NCI-H748 (cell line): Measurements from ENCODE around the gene SLC6A3.
A peak's percentile ranks its signal among the peaks of the same experiment; 100 is the strongest.

ENCODE experiments used
- DNase-seq: peaks from one replicate; lab custom pipeline; 2025; ENCODE audit not compliant: unreplicated experiment; lab: John Stamatoyannopoulos, UW

SLC6A3 gene

DNA sequence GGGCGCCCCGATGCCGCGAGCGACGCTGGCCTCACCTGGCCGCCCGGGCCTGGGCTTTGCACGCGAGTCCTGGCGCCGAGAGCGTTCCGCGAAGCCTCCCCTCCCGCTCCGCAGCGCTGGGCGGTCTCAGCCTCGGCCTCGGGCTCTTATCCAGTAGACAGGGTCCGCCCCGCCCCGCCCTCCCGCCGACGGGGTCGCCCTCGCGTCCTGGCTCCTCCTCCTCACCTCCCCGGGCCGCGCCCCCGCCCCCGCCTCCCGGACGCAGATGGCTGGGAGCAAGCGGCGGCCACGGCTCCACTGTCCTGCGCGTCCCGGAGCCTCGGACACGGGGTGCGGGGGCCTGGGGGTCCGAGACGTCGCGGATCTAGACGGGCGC lies at the start of gene SLC6A3:
Gene SLC6A3 (minus strand): TSS at position 128 of the 376 bp plus-strand sequence. CDS start 2,243 bp downstream, outside the sequence.
- peak; percentile 91 for DNase-seq

DNA sequence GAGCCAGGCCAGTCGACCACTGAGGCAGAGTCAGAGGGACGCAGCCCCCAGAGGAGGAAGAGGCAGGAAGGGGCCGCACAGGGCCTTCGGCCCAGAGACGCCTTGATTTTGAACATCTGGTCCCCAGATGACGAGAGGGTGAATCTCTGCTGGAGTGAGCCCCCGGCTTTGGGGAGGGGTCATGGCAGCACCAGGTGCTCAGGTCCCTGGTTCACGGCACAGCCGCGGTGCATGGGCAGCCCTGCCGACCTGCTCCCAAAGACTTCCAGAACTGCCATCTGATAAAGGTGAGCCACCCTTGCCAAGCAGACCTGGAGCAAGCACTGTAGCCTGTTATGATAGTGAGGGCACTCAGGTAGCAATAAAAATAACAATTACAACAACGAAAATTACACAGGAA lies 48.7 kb upstream of the SLC6A3 start:
- DNase-seq = no peak

DNA sequence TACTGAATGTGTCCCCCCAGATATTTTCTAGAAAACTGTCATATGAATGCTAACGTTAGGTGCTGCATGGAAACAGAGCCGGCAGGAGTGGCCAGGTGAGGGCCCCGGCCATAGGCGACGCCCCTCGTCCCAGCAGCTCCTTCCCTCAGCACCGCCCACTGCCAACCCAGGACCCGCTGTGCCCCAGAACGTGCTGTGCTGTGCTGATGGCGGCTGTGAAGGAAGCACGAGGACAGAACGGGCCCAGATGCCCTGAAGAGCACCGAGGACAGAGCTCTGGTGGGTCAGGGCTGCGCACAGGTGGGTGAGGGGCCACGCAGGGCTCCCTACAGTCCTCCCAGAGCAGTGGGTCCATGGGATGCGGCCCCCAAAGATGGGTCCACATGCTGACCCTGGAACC lies 48.2 kb upstream of the SLC6A3 start:
- no peak for DNase-seq

DNA sequence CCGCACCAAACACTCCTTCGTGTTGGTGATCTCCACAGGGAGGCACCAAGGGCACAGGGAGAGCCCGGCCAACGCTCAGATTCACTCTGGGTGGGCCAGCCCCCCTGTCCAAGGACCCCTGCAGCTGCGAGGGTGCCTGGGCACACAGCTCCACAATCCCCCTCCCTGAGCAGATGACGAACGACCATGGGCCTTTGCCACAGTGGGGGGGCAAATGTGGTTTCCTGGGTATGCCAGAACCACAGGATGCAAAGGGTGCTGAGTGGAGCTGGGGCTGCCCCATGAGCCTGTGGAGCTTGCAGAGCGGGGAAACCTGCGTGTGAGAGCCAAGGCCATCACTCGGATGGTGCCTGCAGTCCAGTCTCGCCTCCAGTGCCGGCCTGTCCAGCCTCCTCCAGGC lies 47.5 kb upstream of the SLC6A3 start:
- no peak for DNase-seq

DNA sequence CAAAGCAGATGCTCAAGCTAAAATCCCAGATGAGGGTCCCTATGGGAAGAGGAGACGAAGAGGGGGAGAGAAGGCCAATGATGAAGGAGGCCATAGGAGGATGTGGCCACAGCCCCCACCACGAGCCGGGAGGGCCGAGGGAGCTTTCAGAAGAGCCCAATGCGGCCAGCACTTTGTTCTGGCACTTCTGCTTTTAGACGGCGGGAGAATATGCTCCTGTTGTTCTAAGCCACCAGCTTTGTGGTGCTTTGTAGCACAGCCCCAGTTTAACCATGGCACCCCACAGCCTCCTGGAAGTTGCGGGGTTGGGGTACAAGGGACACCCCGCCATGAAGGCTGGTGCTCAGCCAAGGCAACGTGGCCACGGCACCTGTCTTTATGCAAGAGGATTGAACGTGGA lies 45.1 kb upstream of the SLC6A3 start:
- no peak for DNase-seq

DNA sequence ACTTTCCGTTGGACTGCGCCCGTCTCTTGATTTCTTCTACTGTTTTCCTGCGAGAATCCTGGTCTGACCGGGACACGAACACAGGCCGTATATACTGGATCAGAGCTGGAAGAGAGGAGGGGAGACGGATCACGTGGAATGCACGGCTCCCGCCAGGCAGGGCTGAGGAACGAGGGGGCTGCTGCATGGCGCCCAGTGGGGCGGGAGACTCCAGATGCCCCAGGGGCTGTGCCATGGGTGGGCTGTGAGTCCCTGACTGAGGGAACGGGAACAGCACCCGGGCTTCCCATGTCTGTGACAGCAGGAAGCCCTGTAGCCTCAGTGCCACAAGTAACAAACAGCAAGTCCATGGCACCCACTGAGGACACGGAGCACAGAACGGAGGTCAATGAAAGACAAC lies 44.5 kb upstream of the SLC6A3 start:
- no peak for DNase-seq

DNA sequence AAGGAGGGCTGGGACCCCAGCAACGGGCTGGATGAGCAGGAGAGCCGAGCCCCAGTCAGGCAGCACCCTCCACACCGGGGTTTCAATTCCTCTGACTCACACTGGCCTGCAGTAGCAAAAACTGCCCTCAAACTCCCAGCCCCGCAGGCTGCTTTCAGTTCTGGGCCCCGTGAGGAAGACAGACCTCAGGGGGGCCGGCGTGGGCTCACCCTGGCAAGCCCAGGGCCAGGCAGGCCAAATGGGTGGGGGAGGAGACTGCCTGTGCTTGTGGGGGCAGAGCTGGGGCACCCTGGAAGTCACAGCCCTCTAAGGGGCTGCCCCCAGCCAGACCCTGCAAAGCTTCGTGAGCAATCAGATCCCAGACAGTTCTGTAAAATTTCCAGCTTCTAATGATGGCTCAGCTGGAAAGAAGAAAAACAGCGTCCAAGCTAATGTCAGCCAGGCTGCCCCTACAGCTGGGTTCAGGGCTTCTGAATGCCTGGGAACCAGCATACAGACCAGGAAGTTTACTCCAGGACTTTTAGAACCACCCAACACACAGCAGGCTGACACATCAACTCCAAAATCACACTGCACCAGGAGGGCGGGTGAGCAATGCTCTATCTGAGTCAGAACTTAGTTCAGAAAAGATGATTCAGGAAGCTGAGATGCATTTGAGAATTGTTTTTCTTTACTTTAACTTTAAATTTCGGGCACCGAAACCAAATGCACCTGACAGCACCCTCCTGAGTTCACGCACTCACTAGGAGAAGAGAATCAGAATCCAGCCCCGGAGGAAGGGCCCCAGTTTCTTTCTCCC lies 43.8 kb upstream of the SLC6A3 start:
- DNase-seq = no peak

DNA sequence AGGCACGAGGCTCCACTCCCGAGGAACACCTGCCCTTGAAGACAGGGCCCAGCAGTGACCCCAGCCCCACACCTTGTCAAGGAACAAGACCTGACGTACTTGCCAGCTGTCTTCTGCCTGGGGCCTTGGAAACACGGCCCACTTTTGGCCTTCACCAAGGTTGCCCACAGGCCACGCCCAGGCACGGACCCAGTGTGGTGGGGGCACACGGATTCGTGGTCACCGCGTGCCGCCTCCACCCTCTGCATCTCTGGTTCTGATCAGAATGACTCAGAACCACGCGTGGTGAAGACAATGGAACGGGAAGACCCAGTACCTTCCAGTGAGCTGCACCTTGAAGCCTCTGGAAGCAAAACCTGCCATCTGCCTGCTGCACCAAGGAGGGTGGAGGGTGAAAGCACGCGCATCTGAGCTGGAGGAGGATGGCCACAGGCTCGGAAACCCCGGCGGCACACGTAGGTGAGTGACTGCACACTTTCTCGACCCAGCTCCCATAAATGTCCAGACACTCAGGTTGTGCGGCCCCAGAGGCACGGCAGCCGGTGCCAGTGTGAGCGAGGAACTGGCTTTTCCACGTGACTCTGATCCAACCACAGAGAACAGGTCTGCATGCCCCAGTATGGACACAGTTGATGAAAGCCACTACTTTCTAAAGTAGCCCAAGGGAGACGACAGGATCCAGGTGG lies 42.0 kb upstream of the SLC6A3 start:
- DNase-seq = no peak

DNA sequence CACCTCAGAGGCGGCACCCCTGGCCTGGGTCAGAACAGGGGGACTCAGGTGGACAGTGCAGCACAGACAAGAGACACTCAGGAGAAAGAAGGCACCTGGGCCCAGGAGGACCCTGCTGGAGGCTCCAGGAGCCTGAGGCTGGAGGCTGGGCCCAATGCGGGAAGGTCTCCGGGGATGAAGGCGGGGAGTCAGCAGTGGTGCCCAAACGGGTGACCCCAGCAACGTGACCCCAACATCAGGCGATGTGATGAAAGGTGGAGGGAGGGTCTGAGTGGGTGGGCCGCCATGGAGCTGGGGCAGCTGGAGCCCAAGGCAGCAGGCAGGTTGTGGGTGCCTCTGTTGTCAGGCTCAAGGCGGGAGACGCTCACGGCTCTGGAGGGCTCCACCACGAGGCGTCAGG lies 41.0 kb upstream of the SLC6A3 start:
- DNase-seq = no peak

DNA sequence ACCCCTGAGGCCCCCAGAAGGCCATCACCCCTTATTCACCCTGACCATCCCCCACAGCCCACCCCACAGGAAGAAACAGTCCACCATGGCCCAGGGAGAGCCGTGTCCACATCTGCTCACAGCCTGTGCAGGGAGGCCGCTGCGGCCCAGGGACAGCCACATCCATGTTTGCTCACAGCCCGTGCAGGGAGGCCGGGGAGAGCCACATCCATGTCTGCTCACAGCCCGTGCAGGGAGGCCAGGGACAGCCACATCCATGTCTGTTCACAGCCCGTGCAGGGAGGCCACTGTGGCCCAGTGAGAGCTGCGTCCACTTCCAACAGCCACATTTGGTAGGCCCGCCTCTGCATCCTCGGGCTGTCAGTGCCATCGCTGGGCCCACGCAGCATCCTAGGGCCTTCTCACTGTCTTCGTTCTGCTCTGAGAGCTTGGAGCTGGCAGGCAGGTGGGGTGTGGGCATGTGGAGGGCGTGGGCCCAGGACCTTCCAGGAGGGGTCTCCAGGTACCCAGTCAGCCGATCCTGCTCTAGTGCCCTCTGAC lies 40.4 kb upstream of the SLC6A3 start:
- no peak for DNase-seq

DNA sequence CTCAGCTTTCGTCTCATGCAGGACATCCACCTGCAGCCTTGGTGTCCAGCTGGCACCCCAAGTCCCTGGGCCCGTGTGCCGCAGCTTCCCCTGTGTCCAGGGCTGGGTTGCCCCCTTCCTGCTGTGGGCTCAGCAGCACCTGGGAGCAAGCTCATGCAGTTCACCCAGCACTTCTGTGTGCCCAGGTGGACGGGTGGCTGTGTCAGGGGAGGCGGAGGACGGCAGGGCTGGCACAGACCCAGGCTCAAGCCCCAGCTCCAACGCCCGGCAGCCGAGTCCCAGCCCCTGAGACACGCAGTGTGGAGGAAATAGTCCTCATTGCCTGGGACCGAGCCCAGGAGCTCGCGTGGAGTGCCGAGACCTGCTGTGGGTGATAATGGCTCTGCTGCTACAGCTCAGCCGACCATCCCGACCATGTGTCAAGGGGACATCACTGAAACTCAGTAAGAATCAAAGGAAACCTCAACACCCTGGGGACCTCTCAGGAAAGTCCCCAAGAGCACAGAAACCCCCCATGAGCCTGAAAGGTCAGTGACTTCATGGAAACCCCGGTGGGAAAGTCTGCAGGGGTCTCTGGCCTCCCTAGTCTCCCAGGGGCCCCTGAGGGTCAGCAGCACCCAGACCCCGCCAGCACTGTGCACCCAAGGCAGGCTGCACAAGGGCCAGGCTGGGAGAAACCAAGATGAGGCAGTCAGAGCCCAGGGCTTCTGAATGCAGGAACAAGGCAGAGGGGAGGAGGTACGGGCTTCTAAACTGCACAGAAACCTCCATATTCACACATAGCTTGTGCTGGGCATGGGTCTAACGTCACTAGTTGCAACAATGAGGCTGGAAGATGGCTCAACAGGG lies 39.7 kb upstream of the SLC6A3 start:
- DNase-seq = no peak

DNA sequence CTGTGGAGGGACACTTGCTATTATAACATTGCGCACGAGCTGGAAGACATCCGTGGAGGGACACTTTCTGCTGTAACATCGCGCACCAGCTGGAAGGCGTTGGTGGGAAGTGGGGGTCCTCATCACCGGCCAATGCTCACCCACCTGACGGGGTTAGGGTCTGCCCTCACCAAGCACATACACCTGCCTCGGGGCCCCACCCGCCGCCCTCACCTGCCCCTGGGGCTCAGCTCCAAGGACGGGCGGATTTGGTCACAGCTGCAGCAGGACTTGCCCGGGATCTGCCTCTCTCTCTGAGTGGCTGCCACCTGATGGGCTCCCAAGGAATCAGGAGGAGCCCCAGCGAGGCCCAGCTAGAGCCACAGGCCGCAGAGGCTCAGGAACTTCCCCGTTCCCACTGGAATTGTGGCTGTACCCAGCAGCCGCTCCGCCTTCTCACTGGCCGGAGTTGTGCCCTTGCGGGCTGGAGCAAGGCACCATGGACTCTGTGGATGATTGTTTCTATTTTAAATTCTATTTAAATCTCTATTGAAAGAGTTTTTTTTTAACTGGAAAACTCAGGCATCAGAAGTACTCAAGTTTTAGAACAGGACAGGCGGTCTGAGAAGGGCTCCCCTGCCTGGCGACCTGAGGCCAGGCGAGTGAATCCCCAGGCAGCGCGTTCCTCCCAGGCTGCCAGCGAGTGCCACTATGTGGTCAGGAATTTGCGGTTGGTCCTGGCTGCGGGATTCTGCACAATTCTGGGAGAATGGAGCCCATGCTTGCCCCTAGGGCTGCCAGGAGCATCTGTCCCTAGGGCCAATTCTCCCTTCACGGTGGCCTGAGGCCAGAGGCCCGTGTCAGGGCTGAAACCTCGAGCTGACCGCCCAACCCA lies 38.9 kb upstream of the SLC6A3 start:
- no peak for DNase-seq

DNA sequence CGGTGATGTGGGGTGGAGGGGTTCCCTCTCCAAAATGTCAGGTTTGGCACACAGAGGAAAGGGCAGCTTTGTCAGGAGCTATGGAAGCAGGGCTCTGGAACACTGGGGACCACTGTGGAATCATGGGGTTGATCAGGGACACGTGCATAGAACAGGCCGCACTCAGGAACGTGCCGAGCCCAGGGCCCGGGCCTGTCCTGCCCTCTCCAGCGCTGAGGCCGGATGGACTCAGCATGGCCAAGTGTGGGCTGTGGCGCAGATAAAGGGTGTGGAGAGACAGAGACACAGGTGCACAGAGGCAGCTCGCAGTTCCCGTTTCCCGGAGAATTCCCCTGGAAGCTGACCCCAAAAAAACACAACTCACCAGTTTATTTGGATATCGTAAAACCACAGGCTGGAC lies 37.8 kb upstream of the SLC6A3 start:
- DNase-seq = no peak

DNA sequence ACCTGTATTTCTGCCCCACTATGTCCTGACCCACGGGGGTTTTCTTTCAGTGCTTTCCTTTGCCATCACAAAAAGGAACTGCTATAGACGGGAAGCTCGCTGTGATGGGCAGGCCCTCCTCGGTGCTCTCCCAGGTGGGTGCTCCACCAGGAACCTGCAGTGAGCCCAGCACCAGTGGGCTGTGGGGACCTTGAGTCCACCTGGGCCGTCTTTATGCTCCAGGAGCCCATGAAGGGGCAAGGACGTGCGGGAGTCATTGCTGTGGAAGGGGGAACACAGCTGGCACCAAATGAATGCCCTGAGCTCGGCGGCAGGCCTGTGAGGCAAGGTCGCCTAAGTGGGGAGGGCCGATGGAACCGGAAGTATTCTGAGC lies 36.7 kb upstream of the SLC6A3 start:
- DNase-seq = no peak

DNA sequence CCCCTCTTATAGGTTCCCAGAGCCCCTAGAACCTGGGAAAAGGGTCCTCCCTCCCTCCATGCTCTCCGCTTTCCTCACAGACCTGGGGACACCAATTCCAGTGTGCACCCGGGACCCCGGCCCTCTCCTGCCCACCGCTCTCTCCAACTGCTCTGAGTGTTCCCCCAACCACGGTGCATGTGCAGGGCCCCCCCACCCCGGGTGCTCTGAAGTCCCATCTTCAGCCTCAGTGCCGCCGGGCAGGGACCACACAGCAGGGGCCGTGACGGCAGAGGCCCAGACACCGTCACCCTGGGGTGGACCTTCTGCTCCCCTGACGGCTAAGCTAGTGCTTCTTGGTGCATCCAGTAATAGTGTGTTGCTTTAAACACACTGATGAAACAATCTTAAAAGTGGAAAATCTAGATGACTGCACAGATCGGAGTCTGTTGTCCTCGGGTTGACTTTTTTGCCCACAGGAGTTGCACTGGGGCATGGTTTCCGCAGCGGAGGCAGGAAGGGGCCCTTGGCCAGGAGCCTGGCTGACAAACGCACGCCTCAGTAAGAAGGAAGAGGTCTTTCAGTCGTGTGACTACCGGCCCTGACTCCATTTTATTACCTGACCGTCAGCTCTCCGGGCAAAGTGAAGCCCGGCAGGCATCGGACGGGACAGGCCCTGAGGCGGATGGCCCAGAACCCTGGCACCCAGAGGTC lies 36.2 kb upstream of the SLC6A3 start:
- no peak for DNase-seq

DNA sequence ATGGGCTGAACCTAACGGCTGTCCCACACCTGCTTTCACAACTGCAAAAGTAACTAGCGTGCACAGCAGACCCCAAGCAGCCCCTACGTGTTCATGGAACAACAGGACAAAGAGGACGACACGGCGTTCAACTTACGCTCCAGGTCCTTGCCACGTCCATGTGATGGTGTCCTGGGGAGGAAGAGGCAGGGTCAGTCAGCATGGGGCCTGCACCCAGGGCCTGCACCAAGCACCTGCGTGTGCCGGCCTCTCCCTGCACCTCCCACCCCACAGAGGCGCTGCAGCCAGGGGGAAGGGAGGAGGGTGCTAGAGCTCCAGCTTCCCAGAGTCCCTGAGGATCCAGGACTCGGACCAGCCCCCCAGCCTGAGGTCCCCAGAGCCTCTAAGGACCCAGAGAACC lies 35.6 kb upstream of the SLC6A3 start:
- no peak for DNase-seq

DNA sequence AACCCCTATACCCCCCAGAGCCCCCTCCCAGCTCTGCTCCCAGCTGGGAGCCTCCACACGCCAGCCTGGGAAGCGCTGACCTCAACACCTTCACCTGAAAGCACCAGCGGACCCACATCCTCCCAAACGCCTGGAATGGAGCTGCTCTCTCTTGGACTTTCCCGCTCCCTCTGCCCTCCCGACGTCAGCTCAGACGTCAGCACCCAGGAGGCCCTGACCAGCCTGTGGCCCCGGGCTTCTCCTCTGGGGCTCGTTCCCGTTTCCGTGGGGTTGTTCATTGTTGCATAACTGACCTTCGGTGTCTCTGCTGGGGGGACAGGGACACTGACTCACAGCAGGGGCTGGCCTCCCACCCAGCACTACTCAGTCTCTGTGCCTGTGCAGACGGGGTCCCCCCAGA lies 35.0 kb upstream of the SLC6A3 start:
- no peak for DNase-seq

DNA sequence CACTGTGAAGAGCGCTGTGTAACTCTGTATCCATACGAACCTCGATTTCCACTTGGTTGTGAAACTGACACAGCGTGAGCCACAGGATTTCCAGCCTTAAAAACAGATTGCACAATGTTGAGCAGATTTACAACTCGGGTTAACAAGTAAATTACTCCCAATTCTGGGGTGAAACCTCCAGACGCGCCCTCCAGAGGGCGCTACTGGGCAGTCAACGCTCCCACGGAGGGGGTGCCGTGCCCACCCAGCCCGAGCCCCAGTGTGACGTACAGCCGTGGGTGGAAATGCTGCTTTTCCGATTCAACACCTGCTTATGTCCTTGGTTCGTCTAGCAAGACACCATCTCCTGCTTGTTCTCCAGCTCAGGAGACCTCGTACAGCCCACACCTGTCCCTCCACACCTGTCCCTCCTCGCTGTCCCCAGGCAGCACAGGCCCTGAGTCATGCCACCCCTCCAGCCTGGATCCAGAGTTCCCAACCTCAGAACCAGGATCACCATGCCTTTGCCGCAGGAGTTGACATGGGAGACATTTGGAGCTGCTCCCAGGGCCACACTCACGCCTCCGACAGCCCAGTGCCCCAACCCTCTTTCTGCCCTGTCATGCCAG lies 34.4 kb upstream of the SLC6A3 start:
- peak; percentile 65 for DNase-seq

DNA sequence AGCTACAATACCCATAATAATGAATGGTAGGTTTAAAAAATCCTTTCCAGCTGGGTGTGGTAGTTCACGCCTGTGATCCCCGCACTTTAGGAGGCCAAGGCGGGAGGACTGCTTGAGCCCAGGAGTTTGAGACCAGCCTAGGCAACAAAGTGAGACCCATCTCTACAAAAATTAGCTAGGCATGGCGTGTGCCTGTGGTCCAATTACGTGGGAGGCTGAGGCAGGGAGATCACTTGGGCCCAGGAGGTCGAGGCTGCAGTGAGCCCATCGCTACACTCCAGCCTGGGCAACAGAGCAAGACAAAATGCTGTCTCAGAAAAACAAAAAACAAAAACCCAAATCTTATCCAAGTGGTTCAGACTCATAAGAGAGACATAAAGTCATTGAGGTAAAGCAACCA lies 33.8 kb upstream of the SLC6A3 start:
- DNase-seq = no peak
